Osteoblast (primary cell): ENCODE results near the gene TENM4. TPM values are rescaled to one million over a fixed set of nuclear protein-coding genes. Genes with fewer than 3 reads are reported as not detected.

ENCODE experiments used
- DNase-seq: peaks from one replicate; pipeline ENCODE4 v3.0.0; 2011; ENCODE audit warnings: low spot score, mixed read lengths; ENCODE audit not compliant: insufficient read length; ENCODE audit errors: missing footprints
- H2AFZ ChIP-seq: 2 replicates; pipeline ENCODE4 v1.6.0; 2011; ENCODE audit warnings: mild to moderate bottlenecking, low read length
- H3K27ac ChIP-seq: 2 replicates; pipeline ENCODE4 v1.5.1; 2011; ENCODE audit warnings: mild to moderate bottlenecking, low read depth, low read length, moderate library complexity
- H3K27me3 ChIP-seq: 2 replicates; pipeline ENCODE4 v1.6.0; 2012; ENCODE audit warnings: mild to moderate bottlenecking, control low read depth, inconsistent platforms, low read length, moderate library complexity; ENCODE audit not compliant: insufficient read depth
- H3K36me3 ChIP-seq: 2 replicates; pipeline ENCODE4 v1.5.1; 2011; ENCODE audit warnings: mild to moderate bottlenecking, low read length, control low read depth, moderate library complexity; ENCODE audit not compliant: insufficient read depth
- H3K4me1 ChIP-seq: 2 replicates; pipeline ENCODE4 v1.5.1; 2011; ENCODE audit warnings: mild to moderate bottlenecking, low read length, control low read depth, moderate library complexity; ENCODE audit not compliant: insufficient read depth
- H3K4me2 ChIP-seq: 2 replicates; pipeline ENCODE4 v1.6.0; 2011; ENCODE audit warnings: mild to moderate bottlenecking, low read length; ENCODE audit not compliant: insufficient read depth
- H3K4me3 ChIP-seq: fragments of 200-600 bp; sonication (generic); 3 replicates; pipeline ENCODE4 v1.5.1; 2012; ENCODE audit warnings: mild to moderate bottlenecking, low read length, inconsistent platforms; ENCODE audit not compliant: insufficient read depth
- H3K79me2 ChIP-seq: 2 replicates; pipeline ENCODE4 v1.6.0; 2012; ENCODE audit warnings: mild to moderate bottlenecking, low read length, control low read depth, inconsistent platforms; ENCODE audit not compliant: insufficient read depth
- H3K9me3 ChIP-seq: 2 replicates; pipeline ENCODE4 v1.5.1; 2011; ENCODE audit warnings: low read depth, low read length, control low read depth
- H4K20me1 ChIP-seq: 2 replicates; pipeline ENCODE4 v1.6.0; 2012; ENCODE audit warnings: mild to moderate bottlenecking, low read length, control low read depth; ENCODE audit not compliant: insufficient read depth
- CTCF ChIP-seq: IDR thresholded peaks from 2 replicates; pipeline ENCODE4 v1.5.1; 2011; ENCODE audit warnings: mild to moderate bottlenecking, low read depth, low read length, moderate library complexity; ENCODE audit errors: extremely low read depth
- total RNA-seq: library from RNA; depleted of rRNA; stranded (reverse); fragments of >200 nt; gene quantifications from 2 replicates; pipeline ENCODE4 v1.2.3, GENCODE V29; 2012

The TENM4 gene
- total RNA-seq, 1 donor = 63.3 TPM

DNA sequence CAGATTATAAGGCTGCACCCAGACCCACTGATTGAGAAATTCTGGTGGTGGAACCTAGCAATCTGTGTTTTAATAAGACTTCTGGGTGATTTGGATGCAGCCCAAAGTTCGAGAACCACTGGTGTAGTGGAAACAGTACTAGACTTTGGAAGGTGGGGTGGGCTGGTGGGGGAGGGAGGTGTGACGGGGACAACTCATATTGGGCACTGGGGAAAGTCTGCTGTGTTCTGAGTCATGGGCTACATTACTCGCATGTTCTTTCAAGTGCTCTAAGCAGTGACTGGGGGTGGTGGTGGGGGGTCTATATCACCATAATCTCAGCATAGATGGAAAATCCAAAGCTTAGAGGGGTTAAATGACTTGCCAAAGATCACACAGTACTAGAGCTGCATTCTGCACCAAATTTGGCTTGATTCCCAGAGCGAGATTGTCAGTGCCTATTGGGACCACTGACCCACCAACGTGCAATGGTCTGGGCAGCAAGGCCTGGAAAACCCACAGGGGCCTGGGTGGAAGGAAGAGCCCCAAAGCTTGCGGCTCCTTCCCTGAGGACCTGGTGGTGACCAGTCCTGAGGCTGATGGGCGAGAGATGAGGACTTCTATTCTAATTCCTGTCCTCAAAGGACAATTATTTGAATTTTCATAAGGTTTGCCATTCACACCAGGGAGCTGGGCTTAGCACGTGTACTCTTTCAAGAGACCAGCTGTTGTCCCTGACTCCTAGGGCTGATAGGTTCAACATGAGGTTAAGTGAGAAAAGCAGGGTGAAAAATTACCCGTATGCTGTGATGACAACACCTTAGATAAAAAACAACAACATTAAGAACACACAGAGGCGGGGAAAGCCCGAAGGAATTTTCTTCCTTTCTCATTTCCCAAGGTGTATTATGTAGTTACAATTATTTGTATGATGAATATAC, 788.6 kb downstream of the TENM4 start:
- Histone ChIP-seq H3K4me3 (no peak overlapping the region), H3K4me2 (no peak overlapping the region), H3K27me3 (peaks cover 2% of the 10 kb centered on the region), H3K79me2 (no peaks in the 10 kb centered on the region), H2AFZ (no peak overlapping the region), H3K27ac (no peak overlapping the region), H3K9me3 (no peaks in the 10 kb centered on the region), H3K36me3 (no peaks in the 10 kb centered on the region), H4K20me1 (no peaks in the 10 kb centered on the region), H3K4me1 (no peaks in the 10 kb centered on the region)
- DNase-seq = no peak
- no peak for TF ChIP-seq CTCF

GRCh38 chr11:78651136-78651775, 789.6 kb downstream of the TENM4 start:
- H2AFZ ChIP-seq = no peak overlapping the region
- DNase-seq = no peak
- H3K27me3 ChIP-seq = peaks cover 2% of the 10 kb centered on the region
- no peak for TF ChIP-seq CTCF
- no peaks in the 10 kb centered on the region for H3K4me1 ChIP-seq
- no peak overlapping the region for H3K4me3 ChIP-seq
- no peaks in the 10 kb centered on the region for H3K9me3 ChIP-seq
- no peak overlapping the region for H3K27ac ChIP-seq
- no peak overlapping the region for H3K4me2 ChIP-seq
- H3K36me3 ChIP-seq = no peaks in the 10 kb centered on the region
- H4K20me1 ChIP-seq = no peaks in the 10 kb centered on the region
- H3K79me2 ChIP-seq = no peaks in the 10 kb centered on the region

- no peak for TF ChIP-seq CTCF
- no peak for DNase-seq
- no peak overlapping the region for H2AFZ ChIP-seq
These were observed 791.2 kb downstream of the TENM4 start for GRCh38 chr11:78649361-78650215.

More at GRCh38 chr11:78649361-78650215, 791.2 kb downstream of the TENM4 start:
- no peaks in the 10 kb centered on the region for H3K9me3 ChIP-seq
- no peak overlapping the region for H3K4me3 ChIP-seq
- H4K20me1 ChIP-seq = no peaks in the 10 kb centered on the region
- H3K27me3 ChIP-seq = peaks cover 2% of the 10 kb centered on the region
- no peak overlapping the region for H3K27ac ChIP-seq
- H3K36me3 ChIP-seq = no peaks in the 10 kb centered on the region
- peaks cover 6% of the 10 kb centered on the region for H3K4me1 ChIP-seq
- H3K4me2 ChIP-seq = no peak overlapping the region
- H3K79me2 ChIP-seq = no peaks in the 10 kb centered on the region
